HG03378 (cell line): ENCODE measurements around the gene FAM237A.

Source experiments
- ATAC-seq: cut with Tn5 transposase; IDR thresholded peaks from one replicate; pipeline ENCODE4 v1.9.1; 2021; ENCODE audit warnings: mild to moderate bottlenecking, moderate library complexity; ENCODE audit not compliant: unreplicated experiment

FAM237A gene

DNA sequence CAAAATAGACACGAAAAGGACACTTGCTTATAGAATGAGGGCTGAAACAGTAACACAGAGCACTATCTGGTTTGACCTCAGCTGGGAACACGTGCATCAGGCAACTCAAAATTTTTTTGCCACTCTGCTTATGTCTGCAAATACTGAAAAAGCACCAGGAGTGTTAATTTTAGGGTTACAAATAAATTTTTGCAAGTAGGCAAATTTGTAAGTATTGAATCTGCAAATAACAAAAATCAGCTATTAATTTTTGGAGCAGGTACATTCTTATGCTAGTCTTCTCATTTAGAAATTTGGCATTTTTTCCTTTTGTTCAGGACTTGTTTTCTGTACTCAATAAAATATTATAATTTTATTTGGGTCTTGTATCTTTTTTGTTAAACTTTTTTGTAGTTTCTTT, 46.2 kb downstream of the FAM237A start:
- no peak for ATAC-seq

DNA sequence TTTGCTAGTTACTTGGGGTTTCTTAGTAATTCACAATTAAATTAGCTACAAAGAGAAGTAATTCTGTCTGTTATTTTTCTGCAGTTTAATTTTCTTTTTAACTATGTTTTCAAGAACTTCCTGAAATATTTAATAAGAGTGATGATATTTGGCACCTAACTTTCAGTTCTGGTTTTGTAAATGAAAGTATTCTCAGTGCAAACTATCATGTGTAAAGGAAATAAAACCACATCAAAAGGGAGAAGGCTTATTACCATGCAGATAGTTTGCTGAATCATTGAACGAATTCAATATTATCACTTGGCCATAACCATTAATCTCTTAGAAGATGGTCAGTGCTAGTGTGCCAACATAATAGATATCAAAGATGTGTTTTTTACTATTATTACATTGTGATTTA, 46.7 kb downstream of the FAM237A start:
- ATAC-seq, result no peak

DNA sequence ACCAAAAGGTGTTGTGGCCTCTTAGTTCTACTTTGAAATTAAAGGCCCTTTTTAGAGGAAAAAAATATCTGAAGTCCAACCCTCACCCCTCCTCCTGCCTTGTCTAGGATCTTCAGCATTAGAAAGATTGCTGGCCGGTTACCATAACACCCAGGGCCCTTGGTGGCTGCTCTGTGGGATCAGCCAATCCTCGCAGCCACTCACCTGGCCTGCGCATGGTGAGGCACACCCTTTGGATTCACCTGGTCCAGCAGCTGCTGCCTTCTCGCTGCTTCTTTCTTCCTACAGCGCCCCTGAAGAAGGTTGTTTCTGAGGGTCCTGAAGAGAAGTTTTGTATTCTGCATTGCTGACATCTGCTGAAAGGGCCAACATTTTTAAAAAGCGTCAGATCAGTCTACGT, 50.7 kb downstream of the FAM237A start:
- no peak for ATAC-seq

DNA sequence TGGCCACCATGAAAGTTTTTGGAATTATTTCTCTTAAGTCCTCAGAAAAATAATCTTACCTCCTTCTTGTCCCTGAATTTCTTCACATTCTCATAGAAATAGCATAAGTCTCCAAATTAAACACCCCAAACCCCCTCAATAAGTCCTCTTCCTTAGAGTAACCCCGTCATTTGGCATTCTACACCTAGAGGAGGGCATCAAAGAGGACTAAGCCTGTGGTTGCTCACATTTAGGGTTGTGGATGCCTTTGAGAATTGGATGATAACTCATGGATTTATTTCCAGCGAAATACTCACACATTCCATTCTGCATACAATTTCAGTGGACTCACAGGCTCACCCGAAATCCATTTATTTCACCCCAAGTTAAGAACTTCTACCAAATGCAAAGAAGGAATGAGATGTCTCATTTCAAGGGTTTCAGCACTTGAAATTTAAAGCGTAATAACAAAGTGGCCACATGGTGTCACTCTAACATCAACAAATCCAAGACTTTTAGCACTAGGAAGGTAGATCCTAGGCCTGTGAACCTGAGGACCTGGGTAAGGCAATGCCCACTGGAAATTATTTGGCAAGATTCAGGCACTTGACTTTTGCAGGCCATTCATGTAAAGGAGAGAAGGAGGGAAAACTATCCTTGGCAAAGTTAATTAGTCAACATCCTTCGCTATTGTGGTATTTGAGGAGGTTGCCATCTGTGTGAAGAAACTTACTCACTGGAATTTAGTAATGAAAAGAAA, 51.3 kb downstream of the FAM237A start:
- ATAC-seq, result no peak

DNA sequence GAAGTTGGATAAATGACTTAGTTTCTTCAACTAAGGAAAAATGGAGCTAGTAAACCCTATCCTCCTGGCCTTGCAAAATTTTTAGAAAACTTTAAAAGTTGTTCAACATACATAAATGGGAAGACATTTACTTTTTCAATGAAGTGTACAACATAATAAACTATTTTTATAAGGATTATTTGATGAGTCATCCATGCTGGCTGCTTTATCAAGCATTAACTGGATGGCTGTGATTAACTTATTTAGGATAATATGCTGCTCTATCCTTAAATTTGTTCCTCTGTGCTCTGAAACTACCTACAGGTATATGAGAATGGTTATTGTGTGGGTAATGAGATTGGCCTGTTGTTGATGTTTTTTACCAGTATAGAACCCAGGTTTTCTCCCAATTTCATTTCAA, 54.6 kb downstream of the FAM237A start:
- ATAC-seq, result no peak

DNA sequence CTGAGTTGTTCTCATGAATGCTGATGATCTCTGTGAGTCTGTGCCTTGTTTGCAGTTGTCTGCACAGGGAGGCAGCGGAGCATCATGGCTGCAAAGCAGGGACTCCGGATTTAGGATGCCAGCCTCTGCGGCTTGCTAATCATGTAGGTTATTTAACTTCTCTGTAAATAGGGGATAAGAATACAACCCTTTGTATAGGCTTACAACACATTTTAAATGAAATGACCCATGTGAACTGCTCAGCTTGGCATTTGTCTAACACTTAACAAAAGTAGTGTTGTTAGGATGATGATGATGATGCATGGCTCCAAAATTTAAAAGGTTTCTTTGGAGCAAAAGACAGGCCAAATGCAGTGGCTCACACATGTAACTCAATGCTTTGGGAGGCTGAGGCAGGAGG, 56.5 kb downstream of the FAM237A start:
- no peak for ATAC-seq
